ENCODE measurements around the gene TMEM255B.
"Not testable (repeated sequence)": the region's sequence is repeated elsewhere in the genome, so short reads cannot be mapped to it uniquely, and the experiment has no call there.

GRCh38 chr13:113752211-113752986, 6.6 kb upstream of the TMEM255B start:
- TF ChIP-seq EZH2 (IDR thresholded peaks at IDR 0.05; ENCODE audit: borderline replicate concordance, low read depth, low read length, severe bottlenecking); GATA2 (IDR thresholded peaks at IDR 0.05; ENCODE audit: insufficient read depth, insufficient read length, low read depth, low read length); JUN (IDR thresholded peaks at IDR 0.05; ENCODE audit: borderline replicate concordance, insufficient read depth, insufficient read length, low read depth); FOS (IDR thresholded peaks at IDR 0.05; ENCODE audit: borderline replicate concordance, insufficient read depth, low read length); POLR2AphosphoS5 (IDR thresholded peaks at IDR 0.05; ENCODE audit: insufficient read depth, low read depth, low read length); POLR2A (IDR thresholded peaks at IDR 0.05; ENCODE audit: low read depth, low read length); MYC (IDR thresholded peaks at IDR 0.05; ENCODE audit: low read depth, low read length): not testable (repeated sequence)
- TF ChIP-seq, protein P1, sequence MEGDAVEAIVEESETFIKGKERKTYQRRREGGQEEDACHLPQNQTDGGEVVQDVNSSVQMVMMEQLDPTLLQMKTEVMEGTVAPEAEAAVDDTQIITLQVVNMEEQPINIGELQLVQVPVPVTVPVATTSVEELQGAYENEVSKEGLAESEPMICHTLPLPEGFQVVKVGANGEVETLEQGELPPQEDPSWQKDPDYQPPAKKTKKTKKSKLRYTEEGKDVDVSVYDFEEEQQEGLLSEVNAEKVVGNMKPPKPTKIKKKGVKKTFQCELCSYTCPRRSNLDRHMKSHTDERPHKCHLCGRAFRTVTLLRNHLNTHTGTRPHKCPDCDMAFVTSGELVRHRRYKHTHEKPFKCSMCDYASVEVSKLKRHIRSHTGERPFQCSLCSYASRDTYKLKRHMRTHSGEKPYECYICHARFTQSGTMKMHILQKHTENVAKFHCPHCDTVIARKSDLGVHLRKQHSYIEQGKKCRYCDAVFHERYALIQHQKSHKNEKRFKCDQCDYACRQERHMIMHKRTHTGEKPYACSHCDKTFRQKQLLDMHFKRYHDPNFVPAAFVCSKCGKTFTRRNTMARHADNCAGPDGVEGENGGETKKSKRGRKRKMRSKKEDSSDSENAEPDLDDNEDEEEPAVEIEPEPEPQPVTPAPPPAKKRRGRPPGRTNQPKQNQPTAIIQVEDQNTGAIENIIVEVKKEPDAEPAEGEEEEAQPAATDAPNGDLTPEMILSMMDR (IDR thresholded peaks at IDR 0.05; ENCODE audit: extremely low read depth in 1 of 2, insufficient read depth in 1 of 2, low read depth in 1 of 2, low read length in 2 of 2) = not testable (repeated sequence)
- TF ChIP-seq, protein P2, sequence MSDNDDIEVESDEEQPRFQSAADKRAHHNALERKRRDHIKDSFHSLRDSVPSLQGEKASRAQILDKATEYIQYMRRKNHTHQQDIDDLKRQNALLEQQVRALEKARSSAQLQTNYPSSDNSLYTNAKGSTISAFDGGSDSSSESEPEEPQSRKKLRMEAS (IDR thresholded peaks at IDR 0.05; ENCODE audit: insufficient read depth, insufficient read length) = not testable (repeated sequence)
